ENCODE measurements around the gene TMEM14A.

DNA sequence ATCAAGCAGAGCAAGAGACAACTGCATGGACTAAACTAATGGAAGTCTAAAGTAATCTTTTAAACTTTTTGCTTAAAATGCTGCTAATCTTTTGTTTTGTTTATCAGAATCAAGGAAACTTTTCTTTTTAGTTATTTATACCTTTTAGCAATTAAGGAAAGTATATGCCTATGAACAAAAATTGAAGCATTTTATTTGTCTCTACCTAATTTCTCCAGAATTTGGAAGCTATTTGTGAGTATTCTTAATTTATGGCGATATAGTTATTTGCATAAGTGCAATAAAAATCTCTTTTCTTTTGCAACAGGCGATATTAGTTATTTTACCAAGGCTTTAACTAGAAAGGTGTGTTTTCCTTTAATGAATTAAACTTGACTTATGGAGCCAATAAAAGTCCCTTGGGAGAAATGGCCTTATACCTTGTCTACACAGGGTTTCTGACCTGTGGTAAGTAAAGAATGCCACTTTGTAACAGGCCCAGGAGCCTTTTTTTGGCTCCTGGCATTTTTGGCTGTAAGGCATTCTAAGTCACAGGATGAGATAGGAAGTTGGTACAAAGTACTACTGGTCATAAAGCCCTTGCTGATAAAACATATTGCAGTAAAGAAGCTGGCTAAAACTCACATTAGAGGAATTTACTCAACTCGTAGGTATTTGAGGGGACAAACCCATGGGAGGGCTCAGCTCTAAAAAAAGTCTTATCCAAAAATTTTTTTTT is 37.2 kb downstream of the TMEM14A start:
- TF ChIP-seq POLR2A (IDR thresholded peaks at IDR 0.05) (no peak), CTCF (IDR thresholded peaks at IDR 0.05) (no peak)
